HG03280 (cell line): ENCODE results near the gene KCNA10.

ENCODE experiments used
- ATAC-seq: cut with Tn5 transposase; IDR thresholded peaks from one replicate; pipeline ENCODE4 v1.9.1; 2021; ENCODE audit warnings: mild to moderate bottlenecking, moderate library complexity; ENCODE audit not compliant: unreplicated experiment

Gene KCNA10

DNA sequence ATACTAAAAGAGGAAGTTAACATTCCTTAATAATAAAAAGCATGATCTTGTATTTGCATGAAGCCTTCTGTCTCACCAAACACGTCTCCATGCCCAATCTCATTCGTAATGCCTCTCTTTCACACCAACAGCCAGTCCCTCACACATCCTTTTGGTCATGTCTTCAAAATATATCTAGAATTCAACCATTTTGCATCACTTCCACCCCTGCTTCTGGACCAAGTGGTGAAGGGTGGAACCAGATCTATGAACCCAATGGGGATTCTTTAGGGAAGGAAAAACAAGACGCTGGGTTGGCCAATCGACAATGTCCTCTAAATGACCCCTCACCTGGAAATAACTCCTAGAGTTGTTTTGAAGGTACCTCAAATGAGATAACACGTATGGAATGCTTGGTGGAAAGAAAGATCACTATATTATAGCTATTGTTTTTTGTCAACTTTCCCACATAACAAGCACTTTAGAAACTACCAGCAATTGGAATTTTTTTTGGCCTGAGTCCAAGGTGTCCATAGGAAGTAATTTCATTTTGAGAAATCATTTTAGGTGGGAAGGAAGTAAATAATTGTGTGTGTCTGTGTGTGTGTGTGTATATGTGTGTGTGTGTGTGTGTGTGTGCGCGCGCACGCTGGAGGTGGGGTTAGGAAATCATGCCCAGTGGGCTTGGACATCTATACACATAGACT, at the start of gene KCNA10:
TSS of gene KCNA10 (minus strand) at position 51 of the 686 bp plus-strand sequence. CDS start 388 bp downstream, outside the sequence.
- no peak for ATAC-seq

GRCh38 chr1:110566836-110567235, 47.9 kb upstream of the KCNA10 start:
- ATAC-seq: no peak

- ATAC-seq: no peak
These were observed 46.6 kb upstream of the KCNA10 start for GRCh38 chr1:110565565-110565964.

GRCh38 chr1:110563089-110563488, 44.1 kb upstream of the KCNA10 start:
- no peak for ATAC-seq

DNA sequence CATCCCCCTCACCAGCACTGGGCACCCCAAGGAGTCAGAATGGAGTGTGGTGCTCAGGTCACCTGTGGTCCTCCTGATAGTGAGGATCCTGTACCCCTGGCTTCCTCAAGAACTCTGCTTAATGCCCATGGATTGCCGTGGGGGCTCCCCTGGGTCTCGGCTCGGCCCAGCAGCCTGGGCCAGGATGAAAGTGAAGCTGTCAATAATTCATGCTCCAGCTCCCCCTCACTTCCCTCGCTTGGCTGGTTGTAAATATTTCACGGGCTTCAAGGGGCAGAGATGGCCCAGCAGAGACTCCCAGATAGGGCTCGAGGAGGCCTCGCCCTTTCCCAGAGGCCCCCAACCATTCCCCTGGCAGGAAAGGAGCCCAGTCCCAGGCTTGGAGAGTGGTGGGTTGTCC, 42.6 kb upstream of the KCNA10 start:
- ATAC-seq: no peak

GRCh38 chr1:110559157-110559556, 40.2 kb upstream of the KCNA10 start:
- ATAC-seq: no peak

DNA sequence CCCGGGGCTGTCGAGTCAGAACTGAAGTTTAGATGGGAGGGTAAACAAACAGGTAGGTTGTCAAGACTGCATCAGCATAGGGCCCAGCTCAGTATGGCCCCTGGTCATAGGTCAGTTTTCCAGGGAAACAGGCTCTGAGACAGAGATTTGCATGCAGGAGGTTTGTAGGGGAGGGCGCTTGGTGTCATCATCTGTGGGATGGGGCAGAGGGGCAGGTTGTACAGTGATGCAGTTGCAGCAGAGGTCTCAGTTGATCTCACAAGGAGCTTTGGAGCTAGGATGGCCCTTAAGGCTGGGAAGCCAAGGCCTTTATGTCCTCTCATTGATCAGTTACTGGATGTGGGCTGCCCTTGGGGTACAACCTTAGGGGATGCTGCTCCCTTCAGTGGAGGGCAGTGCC, 38.5 kb upstream of the KCNA10 start:
- ATAC-seq: no peak

- ATAC-seq: no peak
These were observed 37.5 kb upstream of the KCNA10 start for GRCh38 chr1:110556471-110556807.

- no peak for ATAC-seq
These were observed 37.0 kb upstream of the KCNA10 start for GRCh38 chr1:110555807-110556470.

- peak; percentile 51 for ATAC-seq
These were observed 36.2 kb upstream of the KCNA10 start for GRCh38 chr1:110554871-110555801.

DNA sequence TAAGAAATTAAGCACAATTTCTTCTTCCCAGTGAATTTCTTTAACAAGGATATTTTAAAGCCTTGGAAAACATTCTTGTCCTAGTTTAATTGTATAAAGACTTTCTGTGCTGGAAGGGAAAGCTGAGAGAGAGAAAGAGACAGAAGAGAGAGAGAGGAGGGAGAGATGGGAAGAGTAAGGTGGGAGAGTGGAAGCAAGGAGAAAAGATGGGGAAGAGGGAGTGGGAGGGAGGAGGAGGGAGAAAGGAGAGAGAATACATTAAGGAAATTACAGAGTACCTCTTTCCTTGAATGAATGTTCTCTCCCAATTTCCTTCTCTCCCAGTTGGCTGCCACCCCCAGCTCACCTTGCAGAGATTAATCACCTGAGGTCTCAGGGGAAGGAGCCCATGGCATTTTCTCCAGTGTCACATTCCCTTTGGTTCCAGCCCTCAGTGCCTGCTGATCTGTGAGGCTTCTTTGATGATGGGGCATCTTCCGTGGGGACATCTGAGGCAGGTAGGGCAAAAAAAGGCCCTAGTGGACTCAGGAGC, 32.4 kb upstream of the KCNA10 start:
- ATAC-seq: no peak

- no peak for ATAC-seq
These were observed 30.9 kb upstream of the KCNA10 start for GRCh38 chr1:110549831-110550230.

- no peak for ATAC-seq
These were observed 29.4 kb upstream of the KCNA10 start for GRCh38 chr1:110548381-110548780.

DNA sequence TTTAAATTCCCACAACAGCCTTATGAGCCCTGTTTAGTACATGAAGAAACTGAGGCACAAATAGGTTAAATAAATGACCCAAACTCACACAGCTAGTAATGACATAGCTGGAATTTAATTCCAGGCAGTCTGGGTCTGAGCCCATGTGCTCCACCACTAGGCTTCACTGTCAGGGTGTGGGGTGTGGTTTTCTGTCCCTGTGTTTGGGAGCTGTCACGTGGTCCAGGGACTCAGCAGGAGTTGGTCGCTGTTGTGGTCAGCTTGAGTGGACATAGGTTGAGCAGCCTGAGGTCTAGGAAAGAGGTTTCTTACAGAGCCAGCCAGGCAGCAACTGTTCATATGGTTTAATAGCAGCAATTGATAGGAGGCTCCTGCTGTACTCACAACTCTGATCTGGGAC, 28.0 kb upstream of the KCNA10 start:
- no peak for ATAC-seq

GRCh38 chr1:110545492-110545891, 26.5 kb upstream of the KCNA10 start:
- no peak for ATAC-seq

- no peak for ATAC-seq
These were observed 25.8 kb upstream of the KCNA10 start for GRCh38 chr1:110544753-110545152.

GRCh38 chr1:110542725-110543124, 23.8 kb upstream of the KCNA10 start:
- no peak for ATAC-seq

- ATAC-seq: no peak
These were observed 23.0 kb upstream of the KCNA10 start for GRCh38 chr1:110541906-110542395.

GRCh38 chr1:110540891-110541685, 22.1 kb upstream of the KCNA10 start:
- no peak for ATAC-seq

- ATAC-seq: no peak
These were observed 19.9 kb upstream of the KCNA10 start for GRCh38 chr1:110538921-110539320.
